Epithelial cell of esophagus (primary cell): ENCODE results near the gene KLC4.

Source experiments
- DNase-seq: peaks from one replicate; pipeline ENCODE4 v3.0.0; 2010; ENCODE audit warnings: low read depth
- H3K4me3 ChIP-seq: 2 replicates; pipeline ENCODE4 v1.5.1; 2011; ENCODE audit warnings: mild to moderate bottlenecking, low read length, control low read depth
- TF ChIP-seq, protein P1 (sequence below): IDR thresholded peaks from 2 replicates; pipeline ENCODE4 v1.5.1; 2011; ENCODE audit warnings: low read depth, mild to moderate bottlenecking, low read length, control low read depth, inconsistent platforms; ENCODE audit not compliant: insufficient read depth; ENCODE audit errors: missing control alignments

Gene KLC4

DNA sequence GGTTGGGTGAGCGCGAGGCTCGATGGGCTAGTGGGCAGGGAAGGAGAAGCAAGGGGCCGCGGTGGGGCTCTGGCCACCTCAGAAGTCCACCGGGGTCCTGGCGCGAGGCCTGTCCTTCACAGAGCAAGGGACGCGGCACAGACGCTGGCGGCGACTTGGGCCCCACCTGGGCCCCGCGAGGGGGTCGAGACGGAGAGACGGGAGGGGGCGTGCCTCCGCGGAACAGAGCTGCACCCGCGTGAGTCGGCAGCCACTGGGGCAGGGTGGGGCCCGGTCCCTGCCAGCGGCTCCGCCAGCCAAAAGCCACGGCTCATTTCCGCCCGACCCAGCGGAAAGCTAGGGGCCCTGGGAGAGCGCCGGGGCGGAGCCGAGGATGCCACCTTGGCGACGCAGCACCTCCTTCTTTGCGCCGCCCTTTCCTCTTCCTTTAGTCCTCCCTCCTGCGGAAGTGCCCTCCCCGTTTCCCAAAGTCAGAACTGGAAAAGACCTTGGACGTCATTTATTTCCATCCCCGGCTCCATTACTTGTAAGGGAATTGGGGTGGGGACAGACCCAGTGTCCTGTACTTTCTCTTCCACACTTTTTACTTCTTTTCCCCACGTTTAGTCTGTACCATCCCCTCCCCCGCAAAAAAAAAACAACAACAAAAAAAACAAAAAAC lies 5.8 kb upstream of the KLC4 start, which contains the start of gene CUL7:
CUL7 (minus strand) TSS at position 307 of the 661 bp plus-strand sequence. CDS start 1,063 bp downstream, outside the sequence.
- TF ChIP-seq, protein P1, sequence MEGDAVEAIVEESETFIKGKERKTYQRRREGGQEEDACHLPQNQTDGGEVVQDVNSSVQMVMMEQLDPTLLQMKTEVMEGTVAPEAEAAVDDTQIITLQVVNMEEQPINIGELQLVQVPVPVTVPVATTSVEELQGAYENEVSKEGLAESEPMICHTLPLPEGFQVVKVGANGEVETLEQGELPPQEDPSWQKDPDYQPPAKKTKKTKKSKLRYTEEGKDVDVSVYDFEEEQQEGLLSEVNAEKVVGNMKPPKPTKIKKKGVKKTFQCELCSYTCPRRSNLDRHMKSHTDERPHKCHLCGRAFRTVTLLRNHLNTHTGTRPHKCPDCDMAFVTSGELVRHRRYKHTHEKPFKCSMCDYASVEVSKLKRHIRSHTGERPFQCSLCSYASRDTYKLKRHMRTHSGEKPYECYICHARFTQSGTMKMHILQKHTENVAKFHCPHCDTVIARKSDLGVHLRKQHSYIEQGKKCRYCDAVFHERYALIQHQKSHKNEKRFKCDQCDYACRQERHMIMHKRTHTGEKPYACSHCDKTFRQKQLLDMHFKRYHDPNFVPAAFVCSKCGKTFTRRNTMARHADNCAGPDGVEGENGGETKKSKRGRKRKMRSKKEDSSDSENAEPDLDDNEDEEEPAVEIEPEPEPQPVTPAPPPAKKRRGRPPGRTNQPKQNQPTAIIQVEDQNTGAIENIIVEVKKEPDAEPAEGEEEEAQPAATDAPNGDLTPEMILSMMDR: no peak
- peak within 1 kb of the TSS; percentile 94 for H3K4me3 ChIP-seq
- DNase-seq: peak; percentile 97

DNA sequence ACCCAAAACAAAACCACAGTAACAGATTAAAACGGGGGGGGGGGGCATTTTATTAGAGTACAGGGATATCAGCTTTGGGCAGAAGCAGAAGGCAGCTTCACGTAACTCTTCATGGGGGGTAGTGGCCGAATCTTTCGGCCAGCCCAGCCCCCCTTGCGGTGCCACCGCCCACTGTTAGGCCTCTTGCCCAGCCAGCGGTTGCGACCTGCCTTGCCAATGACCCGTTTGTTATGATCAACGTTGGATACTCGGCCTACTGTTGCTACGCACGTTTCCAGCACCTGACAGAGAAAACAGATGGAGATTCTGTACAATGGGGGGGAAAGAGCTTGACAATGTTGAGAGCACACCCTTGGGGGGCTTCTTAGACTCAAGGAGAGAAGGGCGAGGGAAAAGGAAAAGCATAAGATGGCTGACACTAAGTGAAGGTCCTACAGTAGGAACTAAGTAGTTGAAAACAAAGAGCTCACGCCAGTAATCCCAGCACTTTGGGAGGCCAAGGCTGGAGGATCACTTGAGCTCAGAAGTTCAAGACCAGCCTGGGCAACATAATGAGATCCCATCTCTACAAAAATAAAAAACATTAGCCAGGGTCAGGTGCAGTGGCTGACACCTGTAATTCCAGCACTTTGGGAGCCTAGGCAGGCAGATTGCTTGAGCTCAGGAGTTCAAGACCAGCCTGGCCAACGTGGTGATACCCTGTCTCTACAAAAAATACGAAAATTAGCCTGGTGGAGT lies 5.1 kb upstream of the KLC4 start:
- TF ChIP-seq, protein P1: no peak
- no peak for DNase-seq
- H3K4me3 ChIP-seq: peak overlapping the region; percentile 94

DNA sequence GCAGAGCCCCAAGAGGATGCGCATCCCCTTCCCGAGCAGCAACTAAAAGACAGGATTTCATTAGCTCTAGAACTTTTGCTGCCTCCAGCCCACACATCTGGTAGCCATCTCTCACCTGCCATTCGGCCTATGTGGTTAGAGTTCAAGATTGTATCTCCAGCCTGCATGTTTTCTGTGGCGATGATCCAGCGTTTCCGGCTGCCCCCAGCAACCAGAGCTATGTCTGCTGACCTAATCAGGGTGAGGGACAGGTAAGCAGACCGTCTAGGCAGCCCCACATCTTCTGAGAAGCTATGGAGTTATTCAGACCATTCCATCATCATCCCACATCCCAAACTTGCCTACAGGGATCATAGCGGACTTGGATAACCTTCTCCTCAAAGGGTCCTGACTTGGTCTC lies 3.5 kb upstream of the KLC4 start:
- no peak overlapping the region for H3K4me3 ChIP-seq
- TF ChIP-seq, protein P1: no peak
- DNase-seq: no peak

DNA sequence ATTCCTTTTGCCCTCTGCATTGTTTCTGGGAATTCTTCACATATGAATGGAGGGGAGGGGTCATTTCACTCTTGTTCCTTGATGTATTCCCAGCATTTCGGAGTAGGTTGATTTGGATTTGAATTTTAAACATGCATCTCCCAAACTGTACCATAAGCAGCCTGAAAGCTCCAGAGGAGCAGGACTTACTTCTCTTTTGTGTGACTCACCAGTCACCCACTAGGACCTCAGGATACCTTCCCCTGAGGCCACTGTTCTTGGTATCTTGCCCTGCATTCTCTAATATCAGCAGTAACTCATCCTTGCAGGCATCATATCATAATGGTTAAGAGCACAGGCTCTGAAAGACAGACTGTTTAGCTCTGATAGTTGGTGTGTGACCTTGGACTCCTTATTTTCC lies 900 bp upstream of the KLC4 start:
- no peak for DNase-seq
- TF ChIP-seq, protein P1: no peak
- peak overlapping the region; percentile 95 for H3K4me3 ChIP-seq

DNA sequence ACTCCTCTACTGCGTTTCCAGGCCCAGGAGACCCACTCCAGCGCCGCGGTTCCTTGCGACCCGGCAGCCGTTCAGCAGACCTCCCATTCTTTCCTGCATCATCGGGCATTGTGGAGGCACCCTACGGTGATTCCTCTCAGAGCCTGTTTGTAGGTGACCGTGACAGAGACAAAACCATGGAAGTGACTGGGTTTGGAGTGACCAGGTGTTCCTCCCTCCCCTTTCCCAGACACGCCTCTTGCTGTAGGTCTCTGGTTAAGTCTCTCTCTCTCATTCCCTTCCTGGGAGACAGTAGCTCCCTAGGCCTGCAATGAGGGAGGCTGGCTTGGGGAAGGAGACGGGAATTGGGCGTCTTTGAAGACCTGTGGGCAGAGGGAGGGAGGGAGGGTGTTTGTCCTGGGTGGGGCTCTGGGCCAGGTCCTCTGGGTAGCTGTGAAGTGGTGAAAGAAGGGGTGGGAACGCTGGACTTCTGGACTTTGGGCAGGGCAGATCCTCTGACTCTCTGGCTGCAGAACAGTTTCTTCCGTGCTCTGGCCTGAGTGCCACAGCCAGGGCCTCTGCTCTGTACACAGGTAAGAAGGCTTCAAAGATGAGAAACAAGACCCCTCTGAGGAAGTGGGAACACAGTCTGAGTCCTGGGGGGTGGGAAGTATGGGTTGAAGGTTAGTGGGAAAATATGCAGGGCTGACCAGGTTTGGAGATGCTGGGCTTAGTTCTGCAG lies 763 bp downstream of the KLC4 start:
- H3K4me3 ChIP-seq: peak overlapping the region; percentile 95
- TF ChIP-seq, protein P1: no peak
- DNase-seq: peak; percentile 63

DNA sequence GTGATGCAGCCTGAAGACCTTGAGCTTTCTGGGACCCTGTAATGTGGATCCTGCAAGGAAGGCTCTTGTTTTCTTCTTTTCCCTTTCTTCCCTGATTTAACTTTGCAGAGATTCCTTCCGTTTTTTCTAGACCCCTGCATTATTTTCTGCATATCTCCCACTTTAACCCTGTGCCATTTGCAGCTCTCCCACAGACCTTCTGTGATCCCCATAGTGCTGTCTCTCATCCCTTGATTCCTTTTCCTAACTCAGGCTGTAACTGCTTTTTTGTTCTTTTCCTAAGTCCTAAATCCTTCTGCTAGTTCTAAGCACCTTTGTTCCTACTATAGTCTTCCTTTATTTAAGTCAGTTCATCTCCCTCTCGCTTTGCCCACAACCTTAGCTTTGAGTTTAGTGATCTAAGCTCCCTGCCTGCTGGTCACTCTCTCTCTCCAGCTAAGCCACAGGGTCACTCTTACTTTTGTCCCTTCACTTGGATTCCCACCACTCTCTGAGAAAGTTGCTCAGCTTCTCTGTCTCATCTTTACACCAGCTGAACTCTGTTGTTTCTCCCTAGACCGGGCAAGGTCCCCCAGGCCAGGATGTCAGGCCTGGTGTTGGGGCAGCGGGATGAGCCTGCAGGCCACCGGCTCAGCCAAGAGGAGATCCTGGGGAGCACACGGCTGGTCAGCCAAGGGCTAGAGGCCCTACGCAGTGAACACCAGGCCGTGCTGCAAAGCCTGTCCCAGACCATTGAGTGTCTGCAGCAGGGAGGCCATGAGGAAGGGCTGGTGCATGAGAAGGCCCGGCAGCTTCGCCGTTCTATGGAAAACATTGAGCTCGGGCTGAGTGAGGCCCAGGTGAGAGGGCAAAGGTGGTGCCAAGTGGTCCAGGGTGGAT lies 1.6 kb downstream of the KLC4 start:
- H3K4me3 ChIP-seq: no peak overlapping the region
- TF ChIP-seq, protein P1: no peak
- no peak for DNase-seq
